ENCODE data around the gene ADPGK. TPM values are rescaled to one million over a fixed set of nuclear protein-coding genes. Genes with fewer than 3 reads are reported as not detected.

The ADPGK gene
- total and polyA plus RNA-seq, 4 donors, result 53.9 to 102 (median 92.4) TPM

- H3K27me3 ChIP-seq (ENCODE audit: control insufficient read depth in 3 of 3, insufficient read depth in 3 of 3, low read length in 2 of 3), result no peaks in the 10 kb centered on the region
- H3K9ac ChIP-seq (ENCODE audit: insufficient read depth in 1 of 2, low read length in 2 of 2), result no peak overlapping the region
These were observed 19.4 kb upstream of the ADPGK start for GRCh38 chr15:72803006-72803405.

GRCh38 chr15:72801590-72802325 is 18.2 kb upstream of the ADPGK start:
- TF ChIP-seq CTCF (IDR thresholded peaks at IDR 0.05; ENCODE audit: control extremely low read depth, extremely low read depth), result no peak
- DNase-seq (peak in 2 of 3 donors; percentile 66 to 74), ATAC-seq (ENCODE audit: insufficient read depth, low FRiP score) (no peak)
- 52 to 69% methylated on average over 7 of the region's 7 CpGs for WGBS, 2 donors
- Histone ChIP-seq H3K4me3 (no peak overlapping the region), H3K27me3 (ENCODE audit: control insufficient read depth in 3 of 3, insufficient read depth in 3 of 3, low read length in 2 of 3) (no peaks in the 10 kb centered on the region), H3K36me3 (ENCODE audit: control insufficient read depth in 4 of 4, insufficient read depth in 4 of 4, low read length in 4 of 4) (no peaks in the 10 kb centered on the region), H3K9me3 (ENCODE audit: control insufficient read depth in 4 of 4, insufficient read depth in 3 of 4, low read length in 3 of 4) (no peaks in the 10 kb centered on the region), H3K4me1 (ENCODE audit: control insufficient read depth in 5 of 5, insufficient read depth in 5 of 5, low read length in 5 of 5) (peaks cover 0 to 34% (median 18%) of the 10 kb centered on the region in 5 donors), H3K9ac (ENCODE audit: insufficient read depth in 1 of 2, low read length in 2 of 2) (no peak overlapping the region), H3K27ac (ENCODE audit: low read depth in 1 of 2, low read length in 1 of 2) (no peak overlapping the region)

More at GRCh38 chr15:72803006-72803405, 19.4 kb upstream of the ADPGK start:
- Histone ChIP-seq H3K4me3 (no peak overlapping the region), H3K9me3 (ENCODE audit: control insufficient read depth in 4 of 4, insufficient read depth in 3 of 4, low read length in 3 of 4) (no peaks in the 10 kb centered on the region), H3K27ac (ENCODE audit: low read depth in 1 of 2, low read length in 1 of 2) (no peak overlapping the region), H3K36me3 (ENCODE audit: control insufficient read depth in 4 of 4, insufficient read depth in 4 of 4, low read length in 4 of 4) (no peaks in the 10 kb centered on the region), H3K4me1 (ENCODE audit: control insufficient read depth in 5 of 5, insufficient read depth in 5 of 5, low read length in 5 of 5) (peaks cover 0 to 26% (median 13%) of the 10 kb centered on the region in 5 donors)
- TF ChIP-seq CTCF (IDR thresholded peaks at IDR 0.05; ENCODE audit: control extremely low read depth, extremely low read depth), result no peak
- no peak for DNase-seq
- ATAC-seq (ENCODE audit: insufficient read depth, low FRiP score), result no peak
- WGBS, 2 donors, result 74 to 80% methylated on average over 1 of the region's 1 CpG

- Histone ChIP-seq H3K4me1 (ENCODE audit: control insufficient read depth in 5 of 5, insufficient read depth in 5 of 5, low read length in 5 of 5) (peaks cover 0 to 38% (median 18%) of the 10 kb centered on the region in 5 donors), H3K36me3 (ENCODE audit: control insufficient read depth in 4 of 4, insufficient read depth in 4 of 4, low read length in 4 of 4) (no peaks in the 10 kb centered on the region), H3K27ac (ENCODE audit: low read depth in 1 of 2, low read length in 1 of 2) (no peak overlapping the region), H3K4me3 (no peak overlapping the region), H3K9me3 (ENCODE audit: control insufficient read depth in 4 of 4, insufficient read depth in 3 of 4, low read length in 3 of 4) (no peaks in the 10 kb centered on the region), H3K9ac (ENCODE audit: insufficient read depth in 1 of 2, low read length in 2 of 2) (no peak overlapping the region), H3K27me3 (ENCODE audit: control insufficient read depth in 3 of 3, insufficient read depth in 3 of 3, low read length in 2 of 3) (no peaks in the 10 kb centered on the region)
- no peak for TF ChIP-seq CTCF (IDR thresholded peaks at IDR 0.05; ENCODE audit: control extremely low read depth, extremely low read depth)
- 46 to 60% methylated on average over 8 of the region's 8 CpGs for WGBS, 2 donors
- ATAC-seq (ENCODE audit: insufficient read depth, low FRiP score), result no peak
- peak; percentile 54 to 81 (median 74) for DNase-seq
These were observed 17.4 kb upstream of the ADPGK start for GRCh38 chr15:72800833-72801481.
